ENCODE results near the gene RIOK1.

- TF ChIP-seq CTCF (IDR thresholded peaks at IDR 0.05) (no peak), POLR2A (IDR thresholded peaks at IDR 0.05) (no peak)
These were observed 22.2 kb upstream of the RIOK1 start for GRCh38 chr6:7367408-7367807.
